Right kidney (tissue), 1 donor: ENCODE results near the gene COL5A3.

Experiments used
- DNase-seq: peaks from one replicate; pipeline ENCODE4 v3.0.0-alpha.2; 2016

Gene COL5A3

GRCh38 chr19:10010939-10011338, 635 bp upstream of the COL5A3 start:
- DNase-seq: no peak

- peak; percentile 11 for DNase-seq
These were observed 535 bp downstream of the COL5A3 start for GRCh38 chr19:10009714-10010224.

- no peak for DNase-seq
These were observed 2.0 kb downstream of the COL5A3 start for GRCh38 chr19:10008184-10008765.

GRCh38 chr19:10007371-10008183, 2.7 kb downstream of the COL5A3 start:
- peak; percentile 20 for DNase-seq

- no peak for DNase-seq
These were observed 3.5 kb downstream of the COL5A3 start for GRCh38 chr19:10006752-10007323.

GRCh38 chr19:10006335-10006708, 4.0 kb downstream of the COL5A3 start:
- DNase-seq: no peak

GRCh38 chr19:10005632-10006334, 4.5 kb downstream of the COL5A3 start:
- no peak for DNase-seq

- no peak for DNase-seq
These were observed 5.7 kb downstream of the COL5A3 start for GRCh38 chr19:10004617-10005016.

GRCh38 chr19:10003271-10003670, 7.0 kb downstream of the COL5A3 start:
- no peak for DNase-seq

- DNase-seq: no peak
These were observed 8.4 kb downstream of the COL5A3 start for GRCh38 chr19:10001899-10002298.

- DNase-seq: peak; percentile 58
These were observed 10.0 kb downstream of the COL5A3 start for GRCh38 chr19:10000171-10000826.

- no peak for DNase-seq
These were observed 13.8 kb downstream of the COL5A3 start for GRCh38 chr19:9996541-9996940.

GRCh38 chr19:9995999-9996398, 14.3 kb downstream of the COL5A3 start:
- DNase-seq: no peak

GRCh38 chr19:9995084-9995483, 15.2 kb downstream of the COL5A3 start:
- DNase-seq: no peak

GRCh38 chr19:9991425-9992191, 18.7 kb downstream of the COL5A3 start:
- DNase-seq: no peak

GRCh38 chr19:9989504-9989903, 20.8 kb downstream of the COL5A3 start:
- no peak for DNase-seq

GRCh38 chr19:9986787-9987281, 23.5 kb downstream of the COL5A3 start:
- DNase-seq: no peak

- DNase-seq: no peak
These were observed 28.7 kb downstream of the COL5A3 start for GRCh38 chr19:9981406-9982260.

GRCh38 chr19:9972103-9972502, 38.2 kb downstream of the COL5A3 start:
- no peak for DNase-seq

GRCh38 chr19:9971166-9971897, 39.0 kb downstream of the COL5A3 start:
- no peak for DNase-seq
